ENCODE measurements around the gene GDF9.

GDF9 gene

GRCh38 chr5:132871459-132872284 lies 5.4 kb upstream of the GDF9 start:
- TF ChIP-seq, protein P1, sequence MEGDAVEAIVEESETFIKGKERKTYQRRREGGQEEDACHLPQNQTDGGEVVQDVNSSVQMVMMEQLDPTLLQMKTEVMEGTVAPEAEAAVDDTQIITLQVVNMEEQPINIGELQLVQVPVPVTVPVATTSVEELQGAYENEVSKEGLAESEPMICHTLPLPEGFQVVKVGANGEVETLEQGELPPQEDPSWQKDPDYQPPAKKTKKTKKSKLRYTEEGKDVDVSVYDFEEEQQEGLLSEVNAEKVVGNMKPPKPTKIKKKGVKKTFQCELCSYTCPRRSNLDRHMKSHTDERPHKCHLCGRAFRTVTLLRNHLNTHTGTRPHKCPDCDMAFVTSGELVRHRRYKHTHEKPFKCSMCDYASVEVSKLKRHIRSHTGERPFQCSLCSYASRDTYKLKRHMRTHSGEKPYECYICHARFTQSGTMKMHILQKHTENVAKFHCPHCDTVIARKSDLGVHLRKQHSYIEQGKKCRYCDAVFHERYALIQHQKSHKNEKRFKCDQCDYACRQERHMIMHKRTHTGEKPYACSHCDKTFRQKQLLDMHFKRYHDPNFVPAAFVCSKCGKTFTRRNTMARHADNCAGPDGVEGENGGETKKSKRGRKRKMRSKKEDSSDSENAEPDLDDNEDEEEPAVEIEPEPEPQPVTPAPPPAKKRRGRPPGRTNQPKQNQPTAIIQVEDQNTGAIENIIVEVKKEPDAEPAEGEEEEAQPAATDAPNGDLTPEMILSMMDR (IDR thresholded peaks at IDR 0.05; ENCODE audit: unreplicated experiment in 3 of 3), result no peak
- Mint-ChIP-seq H3K9me3 (no peaks in the 10 kb centered on the region), H3K4me3 (no peak overlapping the region), H3K36me3 (ENCODE audit: low read depth) (peaks cover 55% of the 10 kb centered on the region), H3K27ac (peak overlapping the region; percentile 29 to 82 (median 70)), H3K27me3 (ENCODE audit: low read depth) (no peaks in the 10 kb centered on the region), H3K4me1 (peaks cover 44% of the 10 kb centered on the region)

DNA sequence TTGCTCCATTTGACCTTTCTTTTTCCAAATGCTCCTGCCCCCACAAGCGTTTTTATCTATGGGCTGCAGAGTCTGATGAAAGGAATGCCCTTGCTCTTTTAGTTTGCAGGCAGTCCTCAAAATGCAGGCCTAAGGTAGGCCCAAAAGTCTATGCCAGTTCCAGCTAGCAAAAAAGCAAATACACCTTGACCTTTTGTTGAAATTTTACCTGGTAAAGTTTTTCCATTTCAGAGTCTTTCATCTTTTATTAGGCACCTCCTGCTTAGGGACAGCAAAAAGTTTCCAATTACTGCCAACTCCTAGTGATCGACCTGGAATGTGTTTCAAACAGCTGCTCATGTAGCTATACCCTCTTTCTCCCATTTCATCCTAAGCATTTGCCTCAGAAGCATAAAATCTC lies 4.5 kb upstream of the GDF9 start:
- no peaks in the 10 kb centered on the region for H3K9me3 Mint-ChIP-seq
- H3K36me3 Mint-ChIP-seq (ENCODE audit: low read depth), result peaks cover 53% of the 10 kb centered on the region
- peaks cover 48% of the 10 kb centered on the region for H3K4me1 Mint-ChIP-seq
- peak overlapping the region; percentile 29 to 82 (median 70) for H3K27ac Mint-ChIP-seq
- H3K4me3 Mint-ChIP-seq, result peak overlapping the region in 2 of 3 experiments; percentile 35 to 41
- no peaks in the 10 kb centered on the region for H3K27me3 Mint-ChIP-seq (ENCODE audit: low read depth)
- TF ChIP-seq, protein P1 (IDR thresholded peaks at IDR 0.05; ENCODE audit: unreplicated experiment in 3 of 3), result no peak

GRCh38 chr5:132868754-132869153 lies 2.5 kb upstream of the GDF9 start:
- no peaks in the 10 kb centered on the region for H3K9me3 Mint-ChIP-seq
- TF ChIP-seq, protein P1 (IDR thresholded peaks at IDR 0.05; ENCODE audit: unreplicated experiment in 3 of 3), result no peak
- no peaks in the 10 kb centered on the region for H3K27me3 Mint-ChIP-seq (ENCODE audit: low read depth)
- peaks cover 42% of the 10 kb centered on the region for H3K36me3 Mint-ChIP-seq (ENCODE audit: low read depth)
- peaks cover 53% of the 10 kb centered on the region for H3K4me1 Mint-ChIP-seq
- peak overlapping the region in 2 of 3 experiments; percentile 50 to 74 for H3K27ac Mint-ChIP-seq
- peak overlapping the region; percentile 97 to 100 (median 98) for H3K4me3 Mint-ChIP-seq

DNA sequence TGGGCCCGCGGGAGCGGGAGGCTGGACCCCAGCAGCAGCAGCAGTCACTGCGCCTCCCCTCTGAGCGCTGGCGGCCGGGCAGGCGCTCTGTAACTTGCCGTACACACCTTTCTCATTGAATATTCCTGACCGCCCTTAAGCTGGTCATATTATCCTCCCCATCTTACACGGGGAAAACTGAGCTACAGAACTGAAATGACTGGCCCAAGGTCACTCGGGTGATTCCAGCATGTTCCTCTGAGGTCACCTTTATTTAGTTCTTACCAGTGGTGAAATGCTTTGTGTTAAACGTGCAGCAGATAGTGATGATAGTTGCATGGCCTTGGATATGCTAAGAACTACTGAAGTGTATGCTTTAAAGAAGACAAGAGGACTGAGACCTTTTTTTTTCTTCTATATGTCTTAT lies 780 bp upstream of the GDF9 start:
- Mint-ChIP-seq H3K36me3 (ENCODE audit: low read depth) (peaks cover 27% of the 10 kb centered on the region), H3K4me1 (peaks cover 37% of the 10 kb centered on the region), H3K9me3 (no peaks in the 10 kb centered on the region), H3K27ac (peak overlapping the region; percentile 96 to 99 (median 98)), H3K4me3 (peak overlapping the region; percentile 97 to 100 (median 98)), H3K27me3 (ENCODE audit: low read depth) (peaks cover 3% of the 10 kb centered on the region)
- TF ChIP-seq, protein P1 (IDR thresholded peaks at IDR 0.05; ENCODE audit: unreplicated experiment in 3 of 3), result no peak

DNA sequence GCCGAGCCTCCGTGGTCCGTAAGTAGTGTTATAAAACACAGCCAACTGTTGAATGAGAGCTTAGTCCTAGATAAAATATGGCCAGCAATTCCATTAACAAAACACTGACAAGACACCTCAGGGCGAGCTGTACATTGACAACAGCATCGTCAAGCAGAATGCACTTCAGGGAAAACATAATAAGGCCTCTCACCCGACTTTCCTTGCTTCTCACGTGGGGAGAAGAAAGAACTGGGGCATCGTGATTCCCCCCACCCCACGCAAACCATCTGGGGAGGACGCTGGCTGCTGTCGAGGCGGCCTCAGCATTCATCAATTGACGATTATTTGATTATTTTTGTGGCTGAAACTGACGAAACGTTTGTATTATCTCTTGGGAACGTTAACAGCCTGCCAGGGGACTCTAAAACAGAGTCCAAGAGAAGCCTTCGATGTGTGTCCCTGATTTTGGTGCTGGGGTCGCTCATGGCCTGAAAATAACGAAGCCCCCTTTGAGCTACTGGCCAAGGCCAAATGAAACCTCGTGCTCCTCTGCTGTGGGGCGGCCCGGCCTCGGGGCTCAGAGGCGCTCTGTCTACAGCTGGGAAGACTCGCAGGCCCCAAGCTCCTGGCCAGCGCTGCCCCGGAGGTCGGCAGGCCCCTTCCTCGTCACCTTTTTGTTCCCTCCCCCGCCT lies 464 bp downstream of the GDF9 start:
- Mint-ChIP-seq H3K9me3 (no peaks in the 10 kb centered on the region), H3K27me3 (ENCODE audit: low read depth) (peaks cover 3% of the 10 kb centered on the region), H3K27ac (peak overlapping the region; percentile 96 to 99 (median 98)), H3K36me3 (ENCODE audit: low read depth) (peaks cover 23% of the 10 kb centered on the region), H3K4me1 (peaks cover 32% of the 10 kb centered on the region), H3K4me3 (peak overlapping the region; percentile 97 to 100 (median 98))
- TF ChIP-seq, protein P1 (IDR thresholded peaks at IDR 0.05; ENCODE audit: unreplicated experiment in 3 of 3), result no peak

Measured in nephron (organoid).